ENCODE results near the gene TSPAN14.

TSPAN14 gene

DNA sequence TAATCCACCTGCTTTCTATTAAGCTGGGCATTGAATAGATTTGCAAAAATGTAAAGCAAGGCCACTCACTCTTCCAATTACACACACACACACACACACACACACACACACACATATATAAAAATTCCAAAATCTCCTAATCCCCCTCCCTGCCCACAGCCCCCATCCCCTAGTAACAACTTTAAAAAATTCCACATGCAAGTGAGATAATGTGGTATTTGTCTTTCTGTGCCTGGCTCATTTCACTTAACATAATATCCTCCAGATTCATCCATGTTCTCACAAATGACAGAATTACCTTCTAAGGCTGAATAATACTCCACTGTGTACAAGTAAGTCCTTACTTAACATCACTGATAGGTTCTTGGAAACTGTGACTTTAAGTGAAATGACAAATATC, 107.8 kb downstream of the TSPAN14 start:
- TF ChIP-seq, protein P1, sequence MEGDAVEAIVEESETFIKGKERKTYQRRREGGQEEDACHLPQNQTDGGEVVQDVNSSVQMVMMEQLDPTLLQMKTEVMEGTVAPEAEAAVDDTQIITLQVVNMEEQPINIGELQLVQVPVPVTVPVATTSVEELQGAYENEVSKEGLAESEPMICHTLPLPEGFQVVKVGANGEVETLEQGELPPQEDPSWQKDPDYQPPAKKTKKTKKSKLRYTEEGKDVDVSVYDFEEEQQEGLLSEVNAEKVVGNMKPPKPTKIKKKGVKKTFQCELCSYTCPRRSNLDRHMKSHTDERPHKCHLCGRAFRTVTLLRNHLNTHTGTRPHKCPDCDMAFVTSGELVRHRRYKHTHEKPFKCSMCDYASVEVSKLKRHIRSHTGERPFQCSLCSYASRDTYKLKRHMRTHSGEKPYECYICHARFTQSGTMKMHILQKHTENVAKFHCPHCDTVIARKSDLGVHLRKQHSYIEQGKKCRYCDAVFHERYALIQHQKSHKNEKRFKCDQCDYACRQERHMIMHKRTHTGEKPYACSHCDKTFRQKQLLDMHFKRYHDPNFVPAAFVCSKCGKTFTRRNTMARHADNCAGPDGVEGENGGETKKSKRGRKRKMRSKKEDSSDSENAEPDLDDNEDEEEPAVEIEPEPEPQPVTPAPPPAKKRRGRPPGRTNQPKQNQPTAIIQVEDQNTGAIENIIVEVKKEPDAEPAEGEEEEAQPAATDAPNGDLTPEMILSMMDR (IDR thresholded peaks at IDR 0.05; ENCODE audit: borderline replicate concordance, control extremely low read depth, extremely low read depth, insufficient read depth, missing control alignments), result no peak
- DNase-seq (ENCODE audit: low spot score), result no peak
- in situ Hi-C loops (cut with MboI; ENCODE audit: low sequenced_read_pairs, unreplicated experiment), result no loop called here

DNA sequence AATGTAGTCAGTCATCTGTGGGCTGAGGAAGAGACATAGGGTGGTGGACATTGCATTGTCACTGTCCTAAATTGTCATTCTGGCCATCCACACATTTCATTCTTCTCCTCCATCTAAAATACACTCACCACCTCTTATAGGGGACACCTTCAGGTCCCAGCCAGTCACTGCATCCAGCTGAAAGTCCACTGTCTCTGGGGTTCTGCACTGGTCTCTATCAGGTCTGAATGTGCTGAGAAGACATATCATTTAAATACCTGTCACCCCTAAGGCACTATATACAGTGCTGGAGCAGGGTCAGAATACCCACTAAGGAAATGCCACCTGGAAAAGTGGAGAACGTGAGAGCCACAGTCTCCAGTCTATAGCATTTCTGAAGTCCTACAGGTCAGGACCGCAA, 113.2 kb downstream of the TSPAN14 start:
- in situ Hi-C loops (cut with MboI; ENCODE audit: low sequenced_read_pairs, unreplicated experiment), result no loop called here
- TF ChIP-seq, protein P1 (IDR thresholded peaks at IDR 0.05; ENCODE audit: borderline replicate concordance, control extremely low read depth, extremely low read depth, insufficient read depth, missing control alignments), result no peak
- no peak for DNase-seq (ENCODE audit: low spot score)

DNA sequence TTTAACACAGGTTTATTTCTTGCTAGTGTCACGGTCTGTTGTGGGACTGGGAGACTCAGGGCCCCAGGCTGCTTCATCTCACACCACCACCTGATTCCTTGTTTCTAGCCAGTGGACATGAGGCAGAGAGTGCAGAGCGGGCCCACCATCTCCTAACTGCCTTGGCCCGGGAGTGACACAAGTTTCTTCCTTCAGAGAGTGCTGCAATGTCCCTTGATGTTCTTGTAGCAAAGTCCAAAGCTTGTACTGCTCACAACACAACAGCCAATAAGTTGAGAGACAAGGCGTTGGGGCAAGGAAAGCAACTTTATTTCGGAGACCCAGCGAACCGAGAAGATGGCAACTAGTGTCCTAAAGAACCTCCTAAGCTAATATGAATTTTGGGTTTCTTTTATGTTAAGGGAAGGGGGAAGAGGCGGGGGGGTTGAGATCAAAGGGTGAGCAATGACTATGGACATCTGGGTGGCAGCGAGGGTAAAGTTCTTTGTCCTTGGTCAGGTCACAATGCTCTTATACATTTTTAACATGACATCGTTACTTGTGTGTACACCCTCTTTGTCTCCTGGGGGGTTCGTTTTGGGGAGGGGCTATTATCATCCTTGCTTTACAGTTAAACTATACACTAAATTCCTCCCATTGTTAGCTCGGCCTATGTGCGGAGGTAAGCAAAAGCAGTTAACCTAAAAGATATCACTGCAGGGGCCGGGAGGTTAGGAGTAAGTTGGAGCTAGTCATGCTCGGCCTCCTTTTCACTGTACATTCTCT, 115.2 kb downstream of the TSPAN14 start:
- DNase-seq (ENCODE audit: low spot score), result no peak
- TF ChIP-seq, protein P1 (IDR thresholded peaks at IDR 0.05; ENCODE audit: borderline replicate concordance, control extremely low read depth, extremely low read depth, insufficient read depth, missing control alignments), result no peak
- in situ Hi-C loops (cut with MboI; ENCODE audit: low sequenced_read_pairs, unreplicated experiment), result no loop called here

DNA sequence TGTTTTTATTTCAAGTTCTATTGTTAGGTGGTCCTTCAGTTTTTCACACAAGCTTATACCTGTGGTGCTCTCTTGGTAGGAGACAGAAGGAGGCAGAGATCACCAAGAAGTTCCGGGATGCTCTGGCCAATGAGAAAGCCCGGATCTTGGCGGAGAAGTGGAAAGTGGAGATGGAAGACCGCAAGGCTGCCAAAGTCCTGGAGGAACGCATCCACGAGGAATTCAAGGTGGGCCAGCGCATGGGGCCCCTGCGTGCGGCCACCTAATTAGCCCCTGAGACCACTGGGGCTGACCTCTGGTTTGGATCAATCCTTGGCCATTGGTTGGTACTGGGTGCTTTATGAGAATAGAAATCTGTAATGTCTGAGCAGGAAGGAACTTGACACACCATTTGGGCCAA, 117.2 kb downstream of the TSPAN14 start:
- in situ Hi-C loops (cut with MboI; ENCODE audit: low sequenced_read_pairs, unreplicated experiment), result no loop called here
- TF ChIP-seq, protein P1 (IDR thresholded peaks at IDR 0.05; ENCODE audit: borderline replicate concordance, control extremely low read depth, extremely low read depth, insufficient read depth, missing control alignments), result no peak
- DNase-seq (ENCODE audit: low spot score), result no peak

DNA sequence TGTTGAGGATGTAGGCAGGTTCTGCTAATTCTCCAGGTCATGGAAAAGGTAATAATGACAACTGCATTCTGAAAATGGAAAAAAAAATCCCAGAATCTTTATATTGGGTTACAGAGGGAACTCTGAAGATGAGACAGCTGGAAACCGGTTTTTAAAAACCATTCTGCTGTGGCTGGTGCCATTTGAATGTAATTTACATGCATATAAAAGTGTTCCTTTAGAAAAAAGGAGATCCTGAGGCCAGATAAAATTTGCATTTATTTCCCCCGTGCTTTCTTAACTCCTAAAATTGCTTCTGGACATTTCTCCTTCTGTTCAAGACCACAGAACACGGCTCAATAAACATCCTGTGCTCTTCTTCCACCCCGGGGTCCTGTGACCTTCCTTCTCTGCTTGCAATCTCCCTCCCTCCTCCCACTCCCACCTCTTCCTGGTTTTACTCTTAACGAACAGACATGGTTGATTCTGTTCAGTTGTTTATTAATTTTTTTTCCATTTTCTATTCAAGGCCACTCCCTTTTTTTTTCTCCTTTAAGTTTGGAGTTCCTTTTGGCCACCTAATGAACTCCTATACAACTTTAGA, 125.2 kb downstream of the TSPAN14 start:
- TF ChIP-seq, protein P1 (IDR thresholded peaks at IDR 0.05; ENCODE audit: borderline replicate concordance, control extremely low read depth, extremely low read depth, insufficient read depth, missing control alignments), result no peak
- in situ Hi-C loops (cut with MboI; ENCODE audit: low sequenced_read_pairs, unreplicated experiment), result no loop called here
- no peak for DNase-seq (ENCODE audit: low spot score)

DNA sequence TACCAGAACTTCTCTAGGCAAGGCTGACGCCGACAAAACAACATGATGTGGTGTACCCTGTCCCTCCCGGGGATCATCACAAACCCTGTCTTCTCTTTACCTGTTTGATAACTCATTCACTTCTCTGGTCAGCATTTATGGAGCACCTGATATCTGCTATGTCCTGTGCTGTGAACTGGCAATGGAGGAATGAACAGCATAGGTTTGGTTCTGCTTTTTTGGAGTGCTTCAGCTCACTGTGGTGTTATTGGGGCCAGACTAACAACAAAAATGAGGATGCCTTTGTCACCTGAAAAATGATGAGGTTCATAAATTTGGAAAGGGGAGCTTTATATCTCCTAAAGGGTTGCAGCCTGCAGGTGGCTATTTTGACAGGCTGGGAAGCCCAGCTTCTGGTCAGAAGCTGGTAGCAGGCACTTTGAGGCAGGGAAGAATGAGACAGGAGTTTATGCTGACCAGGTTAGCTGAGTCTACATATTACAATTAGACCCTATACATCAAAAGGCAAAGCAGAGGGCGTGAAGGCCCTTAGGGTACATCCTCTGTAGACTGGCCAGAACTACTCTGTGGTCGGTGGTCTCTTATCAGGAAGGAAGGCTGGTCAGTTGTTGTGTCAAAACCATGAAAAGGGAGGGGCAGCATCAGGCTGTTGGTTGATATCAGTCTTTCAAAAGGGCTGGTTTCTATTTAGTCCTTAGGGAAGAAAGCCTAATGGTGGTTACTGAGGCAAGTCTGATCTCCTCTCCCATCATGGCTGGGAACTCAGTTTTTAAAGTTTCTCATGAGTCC, 125.9 kb downstream of the TSPAN14 start:
- in situ Hi-C loops (cut with MboI; ENCODE audit: low sequenced_read_pairs, unreplicated experiment), result no loop called here
- no peak for DNase-seq (ENCODE audit: low spot score)
- TF ChIP-seq, protein P1 (IDR thresholded peaks at IDR 0.05; ENCODE audit: borderline replicate concordance, control extremely low read depth, extremely low read depth, insufficient read depth, missing control alignments), result no peak

Data from GM13976 (cell line).